Measurements from ENCODE around the gene SNTG2. TPM values are rescaled to one million over a fixed set of nuclear protein-coding genes. Genes with fewer than 3 reads are reported as not detected.

Gene SNTG2
- total and polyA plus RNA-seq, 2 of the 13 experiments (the other 11 are each of a cell fraction or from before 2014, with no cell fraction given): not detected

DNA sequence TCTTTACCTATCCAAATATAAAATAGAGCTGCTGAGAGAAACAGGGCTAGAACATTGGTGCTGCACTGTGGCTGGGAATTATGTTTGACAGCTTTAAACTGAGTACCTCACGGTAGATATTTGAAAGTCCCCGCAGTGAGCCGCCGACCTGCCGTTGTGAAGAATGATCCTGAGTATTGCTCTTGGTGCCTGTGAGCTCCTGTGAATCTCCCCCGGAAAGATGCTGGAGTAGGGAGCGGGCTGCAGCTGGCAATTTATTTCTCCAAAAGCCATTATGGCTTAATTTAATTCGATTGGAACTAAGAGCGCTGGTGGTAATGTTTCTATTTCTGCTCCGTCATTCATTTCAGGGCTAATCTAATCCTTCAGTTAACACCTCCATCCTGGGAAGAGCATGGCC lies 333.2 kb downstream of the SNTG2 start (continued):
- TF ChIP-seq, protein P1, sequence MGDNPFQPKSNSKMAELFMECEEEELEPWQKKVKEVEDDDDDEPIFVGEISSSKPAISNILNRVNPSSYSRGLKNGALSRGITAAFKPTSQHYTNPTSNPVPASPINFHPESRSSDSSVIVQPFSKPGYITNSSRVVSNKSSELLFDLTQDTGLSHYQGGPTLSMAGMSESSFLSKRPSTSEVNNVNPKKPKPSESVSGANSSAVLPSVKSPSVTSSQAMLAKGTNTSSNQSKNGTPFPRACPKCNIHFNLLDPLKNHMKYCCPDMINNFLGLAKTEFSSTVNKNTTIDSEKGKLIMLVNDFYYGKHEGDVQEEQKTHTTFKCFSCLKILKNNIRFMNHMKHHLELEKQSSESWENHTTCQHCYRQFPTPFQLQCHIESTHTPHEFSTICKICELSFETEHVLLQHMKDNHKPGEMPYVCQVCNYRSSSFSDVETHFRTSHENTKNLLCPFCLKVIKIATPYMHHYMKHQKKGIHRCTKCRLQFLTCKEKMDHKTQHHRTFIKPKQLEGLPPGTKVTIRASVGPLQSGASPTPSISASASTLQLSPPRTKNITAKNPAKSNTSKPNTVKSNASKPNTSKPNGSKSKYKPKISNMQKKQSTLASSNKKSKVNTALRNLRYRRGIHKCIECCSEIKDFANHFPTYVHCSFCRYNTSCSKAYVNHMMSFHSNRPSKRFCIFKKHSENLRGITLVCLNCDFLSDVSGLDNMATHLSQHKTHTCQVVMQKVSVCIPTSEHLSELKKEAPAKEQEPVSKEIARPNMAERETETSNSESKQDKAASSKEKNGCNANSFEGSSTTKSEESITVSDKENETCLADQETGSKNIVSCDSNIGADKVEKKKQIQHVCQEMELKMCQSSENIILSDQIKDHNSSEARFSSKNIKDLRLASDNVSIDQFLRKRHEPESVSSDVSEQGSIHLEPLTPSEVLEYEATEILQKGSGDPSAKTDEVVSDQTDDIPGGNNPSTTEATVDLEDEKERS (CRISPR knock-in tag; IDR thresholded peaks at IDR 0.05): no peak

DNA sequence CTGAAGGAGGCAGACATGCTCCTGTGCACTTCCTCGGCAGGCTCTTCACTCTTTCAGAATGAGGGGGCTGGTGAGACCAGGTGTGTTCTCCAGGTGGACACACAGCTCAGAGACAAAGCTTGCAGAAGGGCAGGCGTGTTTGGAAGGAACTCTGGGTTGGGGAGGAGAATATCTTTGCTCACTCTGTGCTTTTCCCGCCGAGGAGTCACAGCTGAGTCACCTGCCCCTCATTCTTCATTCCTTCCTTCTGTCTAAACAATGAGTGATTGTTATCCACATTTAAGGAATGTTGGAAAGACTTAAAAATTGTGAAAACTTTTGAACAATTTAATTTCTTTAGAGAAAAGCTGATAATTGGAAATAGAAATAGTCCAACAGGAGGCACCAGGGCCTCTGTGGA lies 336.3 kb downstream of the SNTG2 start:
- ATAC-seq: no peak
- in situ Hi-C loops (cut with HindIII; ENCODE audit: extremely low pct_ligation_motif_present, low pct_unique_long_range_greater_than_20kb) (no loop called here), intact Hi-C loops (cut with micrococcal nuclease; ENCODE audit: unreplicated experiment) (loop anchor here (1.0 kb wide), 1 partner anchor 43 kb away; no protein-coding TSS in a partner anchor)
- no peak for TF ChIP-seq CCDC6 (CRISPR knock-in tag; IDR thresholded peaks at IDR 0.05)
- TF ChIP-seq SRSF4 (IDR thresholded peaks at IDR 0.05; ENCODE audit: low read depth, low read length, poor library complexity, severe bottlenecking): no peak
- no peak for TF ChIP-seq ZNF12 (CRISPR knock-in tag; IDR thresholded peaks at IDR 0.05)
- no peak for TF ChIP-seq ZBTB7B (CRISPR knock-in tag; IDR thresholded peaks at IDR 0.05)
- TF ChIP-seq ZNF616 (CRISPR knock-in tag; IDR thresholded peaks at IDR 0.05; ENCODE audit: low read depth): no peak
- Histone ChIP-seq H4K20me1 (ENCODE audit: insufficient read depth, low read length) (no peaks in the 10 kb centered on the region), H3K4me3 (replicated peaks in 1 of 3; ENCODE audit: insufficient read depth in 1 of 3, low read depth in 2 of 3, low read length in 3 of 3) (no peak overlapping the region), H3K27ac (ENCODE audit: extremely low read length, insufficient read depth, low read length) (no peak overlapping the region), H3K4me1 (ENCODE audit: insufficient read depth, low read length) (no peaks in the 10 kb centered on the region), H3K4me2 (ENCODE audit: low read depth, low read length) (no peak overlapping the region), H3K27me3 (ENCODE audit: control insufficient read depth in 1 of 2, insufficient read depth in 2 of 2, low read length in 2 of 2) (peaks cover 0 to 10% of the 10 kb centered on the region in 2 experiments; a peak in 1 of 5 replicates), H3K36me3 (replicated peaks in 1 of 2; ENCODE audit: control insufficient read depth in 1 of 2, insufficient read depth in 2 of 2, low read length in 2 of 2) (no peaks in the 10 kb centered on the region), H3K9me3 (ENCODE audit: low read length) (no peaks in the 10 kb centered on the region), H3K79me2 (ENCODE audit: insufficient read depth, low read length) (no peaks in the 10 kb centered on the region), H3K9ac (ENCODE audit: insufficient read depth, low read depth, low read length) (no peak overlapping the region), H2AFZ (ENCODE audit: low read length) (no peak overlapping the region)
- CTCF ChIA-PET (ENCODE audit: low intra/inter-chr PET ratio, low total read pairs): no interaction called here
- no TSS peak for BruUV-seq (replicated peaks)
- WGBS (ENCODE audit: low lambda C conversion rate): under 1% methylated on average over 4 of the region's 4 CpGs
- POLR2A ChIA-PET: no interaction called here
- FAIRE-seq: no peak
- DNase-seq (ENCODE audit: low spot score): no peak
